GM18519 (cell line): Measurements from ENCODE around the gene REPIN1.

ENCODE experiments used
- ATAC-seq: cut with Tn5 transposase; IDR thresholded peaks from one replicate; pipeline ENCODE4 v1.9.1; 2021; ENCODE audit warnings: mild to moderate bottlenecking, moderate library complexity; ENCODE audit not compliant: unreplicated experiment, low FRiP score

REPIN1 gene

DNA sequence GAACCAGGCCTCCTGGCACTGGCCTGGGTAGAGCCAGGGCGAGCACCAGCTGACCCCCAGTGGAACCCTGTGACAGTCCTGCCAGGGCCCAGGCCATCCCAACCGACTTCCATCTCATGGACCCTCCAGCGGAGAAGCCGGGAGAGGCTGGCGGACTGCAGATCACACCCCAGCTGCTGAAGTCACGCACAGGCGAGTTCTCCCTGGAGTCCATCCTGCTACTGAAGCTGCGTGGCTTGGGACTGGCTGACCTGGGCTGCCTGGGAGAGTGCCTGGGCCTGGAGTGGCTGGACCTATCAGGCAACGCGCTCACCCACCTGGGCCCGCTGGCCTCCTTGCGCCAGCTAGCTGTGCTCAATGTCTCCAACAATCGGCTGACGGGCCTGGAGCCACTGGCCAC lies 31.9 kb upstream of the REPIN1 start:
- ATAC-seq: no peak

DNA sequence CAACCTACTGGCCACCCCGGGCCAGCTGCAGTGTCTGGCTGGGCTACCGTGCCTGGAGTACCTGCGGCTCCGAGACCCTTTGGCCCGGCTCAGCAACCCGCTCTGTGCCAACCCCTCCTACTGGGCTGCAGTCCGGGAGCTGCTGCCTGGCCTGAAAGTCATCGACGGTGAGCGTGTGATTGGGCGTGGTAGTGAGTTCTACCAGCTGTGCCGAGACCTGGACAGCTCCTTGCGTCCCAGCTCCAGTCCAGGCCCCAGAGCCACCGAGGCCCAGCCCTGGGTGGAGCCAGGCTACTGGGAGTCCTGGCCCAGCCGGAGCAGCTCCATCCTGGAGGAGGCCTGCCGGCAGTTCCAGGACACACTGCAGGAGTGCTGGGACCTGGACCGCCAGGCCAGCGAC lies 31.4 kb upstream of the REPIN1 start:
- ATAC-seq: no peak

DNA sequence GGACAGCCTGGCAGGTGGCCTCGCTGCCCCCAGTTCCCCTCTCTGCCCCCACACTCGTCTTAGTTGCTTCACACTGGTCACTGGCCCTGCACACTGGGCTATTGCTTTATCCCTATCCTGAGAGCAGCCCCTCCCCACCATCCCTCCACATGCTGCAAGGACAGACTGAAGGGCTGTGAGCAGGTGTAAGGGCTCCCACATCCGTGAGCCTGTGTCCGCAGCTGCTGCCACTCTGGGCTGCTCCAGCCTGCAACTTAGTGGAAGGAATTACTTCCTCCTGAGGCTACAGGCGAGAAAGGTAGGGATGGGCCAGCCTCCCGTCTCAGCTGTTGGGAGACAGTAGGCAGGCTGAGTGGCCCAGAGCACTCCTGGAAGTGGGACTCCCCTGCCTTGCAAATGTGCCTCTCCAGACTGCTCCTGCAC lies 31.0 kb upstream of the REPIN1 start:
- no peak for ATAC-seq

DNA sequence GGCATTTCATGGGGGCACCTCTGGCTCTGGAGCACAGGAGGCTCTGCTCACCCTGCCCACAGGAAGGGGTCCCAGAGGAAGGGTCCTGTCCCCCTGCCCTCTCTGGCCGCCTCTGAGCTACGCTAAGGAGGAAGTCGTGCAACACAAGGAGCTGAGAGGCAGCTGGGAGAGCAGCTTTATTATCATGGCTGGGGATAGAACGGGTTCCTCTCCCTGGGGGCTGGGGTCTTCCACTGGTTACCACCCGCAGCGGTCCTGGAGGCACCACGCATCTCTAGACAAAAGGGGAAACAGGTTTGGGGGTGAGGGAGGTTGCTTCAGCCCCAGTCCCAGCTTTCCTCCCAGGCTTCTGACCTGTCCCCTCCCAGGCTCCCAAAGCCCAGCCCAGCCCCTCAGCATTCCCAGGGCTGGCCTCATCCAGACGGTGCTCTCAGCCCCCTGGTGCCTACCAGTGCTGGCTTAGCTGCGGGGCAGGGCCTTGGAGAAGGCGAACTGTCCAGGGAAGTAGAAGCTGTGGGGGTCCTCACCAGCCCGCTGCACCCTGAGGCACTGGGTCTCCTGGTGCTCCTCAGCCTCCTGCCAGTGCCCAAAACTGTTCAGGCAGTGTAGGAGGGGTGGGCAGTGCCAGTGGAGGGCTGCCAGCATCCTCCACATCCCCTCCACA lies 30.3 kb upstream of the REPIN1 start:
- no peak for ATAC-seq

DNA sequence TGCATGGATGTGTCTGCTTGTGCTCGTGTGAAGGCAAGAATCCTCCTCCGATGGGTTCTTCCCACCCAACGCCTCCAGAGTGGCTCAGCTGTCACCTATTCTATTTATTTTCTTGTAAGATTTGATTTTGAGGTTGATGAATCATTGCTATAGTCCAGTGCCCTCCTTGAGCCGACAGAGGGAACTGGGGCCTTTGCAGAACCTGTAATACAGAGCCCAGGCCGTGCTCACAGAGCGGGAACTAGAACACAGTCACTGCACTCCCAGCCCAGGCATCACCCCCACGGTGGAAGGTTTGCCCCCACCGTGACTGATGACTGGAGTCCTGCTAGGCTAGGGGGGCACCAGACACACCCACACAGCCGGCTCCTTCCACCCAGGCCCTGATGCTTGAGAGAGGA lies 29.2 kb upstream of the REPIN1 start:
- ATAC-seq: no peak

DNA sequence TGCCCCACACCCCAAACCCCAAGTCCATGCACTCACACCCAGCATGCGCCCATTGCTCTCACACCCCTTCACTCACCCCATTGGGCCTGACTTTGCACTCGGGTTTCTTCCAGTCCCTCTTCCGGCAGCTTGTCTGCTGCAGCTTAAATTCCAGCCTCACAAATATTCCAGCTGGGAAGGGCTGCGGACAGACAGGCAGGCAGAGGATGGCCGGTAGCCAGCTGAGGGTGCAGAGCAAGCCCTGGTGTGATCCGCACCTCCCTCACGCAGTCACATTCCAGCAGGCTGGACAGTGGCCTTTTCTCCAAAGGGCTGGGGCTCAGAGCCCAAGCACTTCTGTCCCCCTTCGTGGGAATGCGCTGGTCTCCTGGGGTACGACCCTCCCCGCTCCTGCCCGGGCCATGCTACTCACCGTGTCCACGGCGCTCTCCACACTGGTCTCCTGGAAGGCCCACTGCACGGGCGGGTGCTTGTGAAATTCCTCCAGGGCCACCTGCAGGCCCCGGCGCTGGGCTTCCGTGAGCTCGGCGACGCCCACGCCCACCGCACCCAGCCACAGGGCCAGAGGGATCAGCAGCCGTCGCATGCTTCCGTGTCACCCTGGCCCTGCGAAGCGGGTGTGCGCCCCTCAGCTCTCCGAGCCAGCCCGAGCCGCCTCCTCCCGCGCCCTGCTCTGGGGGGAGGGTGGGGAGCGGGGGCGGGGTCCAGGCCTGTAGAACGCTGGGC lies 28.4 kb upstream of the REPIN1 start:
- ATAC-seq: no peak

DNA sequence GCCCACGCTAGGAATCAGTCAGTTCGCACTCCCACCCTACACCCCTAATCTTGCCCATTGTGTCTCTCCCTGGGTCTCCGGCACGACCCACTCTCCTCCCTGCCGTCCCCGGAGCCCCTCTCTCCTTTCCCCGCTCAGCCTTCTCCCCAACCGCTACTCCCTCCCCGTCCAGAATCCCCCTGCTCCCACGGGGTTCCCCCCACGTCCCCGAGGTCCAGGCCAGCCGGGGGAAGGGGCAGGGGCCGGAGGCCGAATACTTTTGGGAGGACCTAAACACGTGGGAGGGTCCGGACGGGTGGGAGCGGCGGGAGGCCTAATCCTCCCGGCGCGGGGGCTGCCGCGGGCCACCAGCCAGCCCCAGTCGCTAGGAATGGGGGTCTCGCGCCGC lies 27.8 kb upstream of the REPIN1 start:
- ATAC-seq: no peak

DNA sequence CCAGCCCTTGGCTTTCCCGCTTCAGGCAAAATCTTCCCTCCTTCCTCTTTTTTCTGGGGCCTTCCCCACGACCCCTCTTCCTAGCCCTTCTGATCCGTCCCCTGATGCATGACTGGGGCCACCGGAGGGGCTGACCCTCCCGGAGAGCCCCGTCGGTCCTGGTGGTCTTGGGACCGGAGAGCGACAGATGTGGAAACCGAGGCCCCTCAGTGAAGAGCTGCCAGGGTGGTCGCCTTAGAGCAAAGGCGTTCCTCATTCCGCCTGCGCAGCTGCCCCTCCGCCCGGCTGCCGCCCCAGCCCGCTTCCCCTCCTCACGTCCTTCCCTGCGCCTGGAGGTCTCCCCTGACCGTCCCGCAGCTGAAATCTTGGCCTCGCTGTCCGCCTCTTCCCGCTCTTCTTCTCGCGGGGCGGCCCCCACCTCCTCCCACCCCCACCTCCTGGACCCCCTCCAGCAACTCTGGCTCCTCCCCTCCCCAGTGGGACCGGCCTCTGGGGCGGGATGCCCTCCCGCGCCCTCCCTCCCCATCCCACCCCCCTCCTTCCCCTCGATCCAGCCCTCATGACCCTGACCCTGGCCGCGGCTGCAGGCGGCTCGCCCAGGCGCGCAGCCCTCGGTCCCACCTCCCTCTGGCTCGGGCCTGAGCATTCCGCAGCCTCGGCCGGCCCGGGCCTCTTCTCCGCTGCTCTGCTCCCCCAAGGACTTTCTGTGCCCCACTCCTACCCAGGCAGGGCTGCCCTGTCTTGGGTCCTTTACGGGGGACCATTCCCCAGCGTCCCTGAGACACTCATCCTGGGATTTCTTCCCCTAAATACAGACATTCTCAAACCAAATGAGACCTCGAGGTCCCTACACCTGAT lies 27.1 kb upstream of the REPIN1 start, which contains the start of gene RARRES2:
RARRES2 (minus strand) TSS at position 367 of the 858 bp plus-strand sequence. CDS start 1,020 bp downstream, outside the sequence.
- ATAC-seq: no peak

DNA sequence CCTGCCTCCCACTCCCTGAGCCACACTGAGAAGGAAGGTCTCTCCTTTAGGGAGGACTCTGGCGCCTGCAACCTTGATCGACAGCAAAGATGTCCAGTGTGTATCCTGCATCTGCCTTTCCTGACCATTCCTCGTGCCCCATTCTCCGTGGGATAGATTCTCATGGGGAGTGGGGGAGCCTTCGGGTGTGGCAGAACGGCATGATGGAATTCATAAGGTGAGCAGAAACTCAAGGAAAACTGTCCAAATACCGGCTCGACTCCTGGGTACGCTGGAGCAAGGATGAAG lies 26.6 kb upstream of the REPIN1 start:
- no peak for ATAC-seq

DNA sequence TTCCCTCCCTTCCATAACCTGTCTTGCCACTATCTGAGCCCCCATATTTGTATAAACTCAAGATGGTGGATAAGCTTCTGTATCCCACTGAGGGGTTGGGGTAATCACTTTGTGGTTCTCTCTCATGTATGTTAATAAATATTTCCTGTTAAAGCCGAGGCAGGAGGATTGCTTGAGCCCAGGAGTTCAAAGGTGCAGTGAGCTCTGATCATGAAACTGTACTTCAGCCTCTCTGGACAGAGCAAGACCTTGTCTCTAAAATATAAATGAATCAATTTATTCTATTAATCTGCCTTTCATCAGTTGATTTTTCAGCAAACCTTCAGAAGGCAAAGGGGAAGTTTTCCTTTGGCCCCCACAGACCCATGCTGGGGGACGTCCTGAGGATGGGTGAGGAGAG lies 25.4 kb upstream of the REPIN1 start:
- ATAC-seq: no peak

DNA sequence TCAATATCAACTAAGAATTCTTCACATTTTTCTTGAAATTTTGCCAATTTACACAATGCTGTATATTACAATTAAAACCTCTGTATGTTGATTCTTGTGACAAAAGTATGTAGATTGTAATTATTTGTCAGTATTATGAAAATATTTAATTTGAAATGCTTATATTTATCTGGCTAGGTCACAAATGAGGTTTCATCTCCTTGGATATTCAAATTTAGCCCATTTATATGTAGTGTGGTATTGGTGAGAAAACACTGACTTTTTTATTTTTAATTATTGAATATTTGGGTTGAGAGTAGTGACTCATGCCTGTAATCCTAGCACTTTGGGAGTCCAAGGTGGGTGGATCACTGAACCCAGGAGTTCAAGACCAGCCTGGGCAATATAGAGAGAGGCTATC lies 24.3 kb upstream of the REPIN1 start:
- no peak for ATAC-seq

DNA sequence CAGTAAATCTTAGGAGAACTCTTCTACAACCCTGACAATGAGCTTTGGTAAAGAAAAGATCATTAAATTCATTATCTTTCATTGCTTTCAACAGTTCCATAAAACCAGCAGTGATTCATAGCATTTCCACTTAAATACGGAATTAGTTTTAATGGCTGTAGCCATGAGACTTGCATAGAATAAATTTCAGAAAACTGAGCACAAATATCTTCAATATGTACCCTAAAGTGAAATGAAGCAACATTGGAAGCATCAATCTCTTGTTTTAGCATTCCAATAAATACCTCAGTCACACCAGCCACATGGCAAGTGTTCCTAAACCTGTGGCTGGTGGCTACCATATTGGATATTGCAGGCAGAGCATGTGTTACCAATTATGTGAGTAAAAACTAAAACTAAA lies 23.6 kb upstream of the REPIN1 start:
- ATAC-seq: no peak

DNA sequence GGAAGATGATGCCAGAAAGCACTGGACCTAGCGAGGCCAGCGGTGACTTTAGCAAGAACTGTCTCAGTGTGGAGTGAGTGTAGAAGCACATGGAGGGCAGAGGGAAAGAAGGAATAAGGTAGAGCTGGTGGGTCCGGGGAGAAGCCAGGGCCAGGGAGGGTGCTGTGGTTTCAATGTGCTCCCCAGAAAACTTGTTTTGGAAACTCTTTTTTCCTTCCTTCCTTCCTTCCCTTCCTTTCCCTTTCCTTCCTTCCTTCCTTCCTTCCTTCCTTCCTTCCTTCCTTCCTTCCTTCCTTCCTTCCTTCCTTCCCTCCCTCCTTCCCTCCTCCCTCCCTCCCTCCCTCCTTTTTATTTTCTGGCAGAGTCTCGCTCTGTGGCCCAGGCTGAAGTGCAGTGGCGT lies 21.7 kb upstream of the REPIN1 start:
- ATAC-seq: no peak

DNA sequence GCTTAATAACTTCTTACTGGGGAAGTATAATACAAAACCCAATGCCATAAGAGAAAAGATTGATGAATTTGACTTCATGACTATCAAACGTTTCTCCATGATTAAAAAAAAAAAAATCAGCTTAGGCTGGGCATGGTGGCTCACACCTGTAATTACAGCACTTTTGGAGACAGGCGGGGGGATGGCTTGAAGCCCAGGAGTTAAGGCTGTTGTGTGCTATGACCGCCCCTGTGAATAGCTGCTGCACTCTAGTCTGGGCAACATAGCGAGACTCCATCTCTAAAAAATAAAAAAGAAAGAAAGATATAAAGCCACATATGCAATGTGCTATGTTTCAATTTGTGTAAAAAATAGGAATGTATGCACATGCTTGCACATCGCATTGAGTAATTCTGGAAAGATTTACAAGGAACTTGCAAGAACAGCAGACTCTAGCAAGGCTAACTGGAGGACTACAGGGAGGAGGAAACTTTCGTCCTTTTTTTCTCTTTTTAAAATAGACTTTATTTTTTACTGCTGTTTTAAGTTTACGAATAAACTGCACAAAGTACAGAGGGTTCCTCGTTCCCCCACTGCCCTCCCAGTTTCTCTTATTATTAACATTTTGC lies 16.9 kb upstream of the REPIN1 start:
- ATAC-seq: no peak

DNA sequence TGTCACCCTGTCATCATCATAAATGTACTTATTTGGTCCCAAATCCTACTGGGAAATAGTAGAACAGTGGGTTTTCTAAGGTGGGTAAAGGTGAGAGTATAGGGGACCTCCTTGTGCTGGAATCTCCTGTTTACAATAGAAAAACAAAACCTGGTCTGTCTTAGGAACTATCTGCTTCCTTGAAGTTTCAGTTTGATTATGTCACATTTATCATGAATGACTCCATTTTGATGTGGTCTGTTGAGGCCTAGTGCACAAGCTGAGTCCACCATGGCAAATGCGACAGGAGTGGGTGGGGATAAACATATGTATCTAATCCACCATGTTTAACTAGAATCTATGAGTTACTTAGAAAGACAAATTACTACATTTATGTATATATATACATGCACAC lies 13.0 kb upstream of the REPIN1 start:
- ATAC-seq: no peak

DNA sequence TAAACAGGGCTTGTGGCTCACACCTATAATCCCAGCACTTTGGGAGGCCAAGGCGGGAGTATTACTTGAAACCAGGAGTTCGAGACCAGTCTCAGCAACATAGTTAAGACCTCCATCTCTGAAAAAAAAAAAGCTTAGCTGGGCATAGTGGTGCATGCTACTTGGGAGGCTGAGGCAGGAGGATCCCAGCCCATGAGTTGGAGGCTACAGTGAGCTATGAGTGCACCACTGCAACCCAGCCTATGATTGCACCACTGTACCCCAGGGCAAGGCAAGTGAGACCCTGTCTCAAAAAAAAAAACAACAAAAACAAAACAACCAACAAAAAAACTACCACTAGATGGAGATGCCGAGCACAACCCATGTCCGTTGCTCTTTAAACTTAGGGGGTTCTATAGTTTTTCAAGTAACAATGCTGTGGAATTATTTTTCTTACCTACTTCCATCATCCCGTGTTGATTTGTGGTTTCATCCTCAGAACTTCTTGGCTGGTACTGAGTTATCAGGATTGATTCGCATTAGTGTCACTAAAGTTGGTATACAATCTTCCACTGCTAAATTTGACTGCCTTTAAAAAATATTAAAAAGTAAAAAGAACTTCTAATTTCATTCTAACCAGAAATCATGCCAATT lies 12.2 kb upstream of the REPIN1 start:
- ATAC-seq: no peak

DNA sequence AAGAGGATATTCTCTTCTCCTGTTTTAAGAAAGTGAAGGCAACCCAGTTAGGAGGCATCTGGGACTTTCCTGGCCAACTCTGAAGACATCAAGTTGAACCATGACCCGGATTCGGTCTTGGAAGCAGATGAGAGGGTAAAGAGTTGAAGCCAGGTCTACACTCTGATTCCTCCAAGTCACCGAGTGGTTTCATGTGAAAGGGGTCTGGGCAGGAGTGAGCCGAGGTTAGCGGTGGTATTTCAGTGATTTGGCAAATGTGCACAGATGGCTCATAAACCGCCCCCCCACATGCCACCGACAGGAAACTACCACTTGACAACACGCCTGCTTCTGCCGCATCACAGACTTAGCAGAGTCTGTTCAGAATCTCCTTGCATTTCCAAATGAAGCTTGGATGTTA lies 11.4 kb upstream of the REPIN1 start:
- no peak for ATAC-seq

DNA sequence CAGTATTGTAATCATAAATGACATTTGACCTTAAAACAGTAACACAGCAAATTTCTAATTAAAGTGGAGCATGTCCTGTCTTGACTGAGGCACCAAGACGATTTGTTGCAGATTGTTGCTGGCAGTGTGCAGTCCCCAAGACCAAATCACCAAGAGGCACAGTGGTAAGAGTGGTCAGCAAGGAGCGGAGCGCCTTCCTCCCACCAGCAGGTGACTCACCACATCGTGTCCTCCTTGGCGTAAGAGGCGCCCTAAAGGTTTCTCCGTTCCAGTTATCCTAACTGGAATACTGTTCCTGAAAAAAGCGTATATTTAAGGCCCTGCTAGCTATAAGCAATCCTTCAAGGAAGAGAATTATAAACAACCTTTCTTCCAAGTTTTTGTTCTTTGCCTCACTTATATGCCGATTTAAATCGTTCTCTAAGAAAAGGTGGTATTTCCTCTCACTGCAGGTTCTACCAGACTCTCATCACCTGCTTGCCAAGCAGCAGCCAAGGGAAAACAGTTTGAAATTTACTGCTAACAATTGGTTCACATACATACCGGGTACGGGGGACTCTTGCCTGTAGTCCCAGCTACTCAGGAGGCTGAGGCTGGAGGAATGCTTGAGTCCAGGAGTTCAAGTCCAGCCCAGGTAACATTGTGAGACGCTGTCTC lies 10.7 kb upstream of the REPIN1 start:
- no peak for ATAC-seq

DNA sequence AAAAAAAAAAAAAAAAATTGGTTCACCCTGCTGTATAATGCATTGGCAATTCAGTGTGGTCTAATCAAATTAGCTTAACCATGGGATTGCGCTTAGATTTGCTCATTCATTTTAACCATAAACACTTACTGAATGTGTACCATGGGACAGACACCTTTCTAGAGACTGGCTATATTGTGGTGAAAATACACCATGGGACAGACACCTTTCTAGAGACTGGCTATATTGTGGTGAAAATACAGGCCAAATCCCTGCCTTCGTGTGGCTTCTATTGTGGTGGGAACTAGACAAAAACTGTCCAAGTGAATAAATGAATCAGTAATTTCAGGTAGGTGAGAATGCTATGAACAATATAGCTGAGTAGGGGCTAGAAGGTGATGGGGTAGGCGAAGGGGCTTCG lies 10.2 kb upstream of the REPIN1 start:
- ATAC-seq: no peak

DNA sequence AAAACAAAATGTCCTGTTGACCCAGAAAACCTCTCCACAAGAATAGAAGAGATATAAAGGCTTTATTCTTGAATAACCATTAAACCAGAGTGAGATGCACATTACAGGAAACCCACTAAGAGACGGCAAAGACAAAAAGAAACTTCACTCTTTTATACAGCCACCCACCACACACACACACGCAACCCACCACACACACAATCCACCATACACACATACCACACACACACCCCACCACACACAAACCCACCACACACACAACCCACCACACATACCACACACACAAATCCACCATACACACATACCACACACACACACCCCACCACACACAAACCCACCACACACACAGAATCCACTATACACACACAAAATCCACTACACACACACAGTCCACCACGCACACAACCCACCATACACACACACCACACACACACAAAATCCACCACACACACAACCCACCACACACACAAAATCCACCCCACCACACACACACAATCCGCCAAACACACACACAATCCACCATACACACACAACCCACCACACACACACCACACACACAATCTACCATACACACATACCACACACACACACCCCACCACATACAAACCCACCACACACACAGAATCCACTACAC lies 9.5 kb upstream of the REPIN1 start:
- ATAC-seq: no peak
